GM19452 (cell line): ENCODE results near the gene FBXL7.

ENCODE experiments used
- ATAC-seq: cut with Tn5 transposase; IDR thresholded peaks from one replicate; pipeline ENCODE4 v1.9.1; 2021; ENCODE audit not compliant: unreplicated experiment

The FBXL7 gene

DNA sequence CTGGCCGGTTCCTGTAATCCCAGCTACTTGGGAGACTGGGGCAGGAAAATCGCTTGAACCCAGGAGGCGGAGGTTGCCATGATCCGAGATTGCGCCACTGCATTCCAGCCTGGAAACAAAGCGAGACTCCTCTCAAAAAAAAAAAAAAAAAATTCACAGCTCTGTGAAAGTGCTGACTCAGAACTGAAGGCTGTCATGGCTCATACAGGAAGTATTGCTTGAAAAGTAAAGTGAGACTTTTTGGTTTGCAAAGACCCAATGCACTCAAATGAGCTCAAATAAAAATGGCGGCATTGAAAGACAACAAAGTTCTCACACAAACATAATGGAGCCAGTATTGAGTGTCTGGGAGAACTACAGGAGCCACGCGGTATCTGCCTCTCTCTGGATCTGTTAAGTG lies 202.1 kb downstream of the FBXL7 start:
- no peak for ATAC-seq

DNA sequence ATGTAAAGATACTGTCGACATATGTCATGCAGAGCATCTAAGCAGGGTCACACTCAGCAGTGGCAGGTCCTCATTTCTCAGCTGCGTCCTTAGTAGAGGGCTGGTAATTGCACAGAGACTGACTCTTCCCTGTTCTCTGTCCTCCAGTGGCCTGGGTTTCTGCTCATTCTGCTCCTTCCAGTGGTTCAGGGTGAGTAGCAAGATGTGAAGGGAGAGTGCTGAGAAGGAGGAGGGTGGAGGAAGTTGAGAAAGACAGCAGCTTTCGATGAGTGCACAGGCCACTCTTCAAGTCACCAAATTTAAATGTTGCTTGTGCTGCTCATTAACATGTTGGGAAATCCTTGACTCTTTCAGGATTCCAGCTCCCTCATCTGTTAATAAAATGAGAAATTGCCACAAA lies 203.9 kb downstream of the FBXL7 start:
- no peak for ATAC-seq

DNA sequence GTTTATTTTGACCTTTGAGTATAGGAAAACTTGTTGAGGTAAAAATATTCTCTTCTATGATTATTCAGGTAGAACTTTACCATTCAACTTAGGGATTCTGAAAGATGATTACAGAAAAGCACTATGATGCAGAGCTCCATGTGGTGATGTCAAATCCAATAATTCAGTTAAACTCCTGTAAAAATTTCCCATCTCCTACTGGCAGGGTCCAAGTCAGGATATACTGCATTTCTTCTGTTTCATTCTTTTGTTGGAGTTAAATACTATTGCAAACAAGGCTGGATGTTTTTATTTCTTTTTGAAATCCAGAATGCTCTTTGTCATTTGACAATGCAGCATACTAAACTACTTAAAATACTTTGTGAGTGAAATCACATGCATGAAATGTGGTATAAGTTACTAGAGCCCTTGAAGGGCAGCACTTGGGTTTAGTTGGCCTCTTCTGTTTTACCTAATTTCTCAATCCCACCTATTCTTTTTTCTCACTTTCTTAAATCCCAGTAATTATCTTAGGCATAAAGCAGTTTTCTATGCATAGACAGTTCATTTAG lies 204.5 kb downstream of the FBXL7 start:
- ATAC-seq: no peak

- no peak for ATAC-seq
Observed at GRCh38 chr5:15707631-15708030, 207.7 kb downstream of the FBXL7 start.

DNA sequence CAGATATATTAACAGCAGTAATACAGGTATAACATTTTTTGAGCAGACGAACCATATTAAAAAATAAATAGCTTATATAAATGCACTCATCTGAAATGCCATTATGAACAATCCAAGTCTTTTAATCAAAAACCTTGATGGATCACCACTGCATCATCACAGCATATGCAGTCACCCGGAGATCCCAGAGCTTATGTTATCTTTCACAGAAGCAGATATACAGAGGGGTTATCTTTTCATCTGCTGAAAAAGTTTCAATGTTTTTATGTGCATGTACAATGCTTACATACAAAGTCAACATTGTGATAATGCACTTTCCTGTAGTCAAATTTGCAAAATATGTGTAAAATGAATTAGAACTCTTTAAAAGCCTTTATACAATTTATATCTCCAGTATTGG lies 211.9 kb downstream of the FBXL7 start:
- no peak for ATAC-seq

DNA sequence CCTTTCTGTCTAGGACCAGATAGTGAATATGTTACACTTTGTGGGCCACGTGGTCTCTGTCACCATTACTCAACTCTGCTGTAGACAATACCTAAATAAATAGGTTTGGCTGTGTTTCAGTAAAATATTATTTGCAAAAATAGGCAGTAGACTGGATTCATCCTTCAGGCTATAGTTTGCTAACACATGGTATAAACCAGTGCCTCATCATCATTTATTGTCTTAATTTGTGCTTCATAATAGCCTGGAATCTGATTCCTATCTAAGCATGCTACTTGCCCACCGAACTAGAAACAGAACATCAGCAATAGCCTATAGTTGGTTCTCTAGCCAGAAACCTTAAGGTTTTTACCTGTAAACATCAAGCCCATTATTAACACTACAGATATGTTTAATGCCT lies 215.6 kb downstream of the FBXL7 start:
- no peak for ATAC-seq

DNA sequence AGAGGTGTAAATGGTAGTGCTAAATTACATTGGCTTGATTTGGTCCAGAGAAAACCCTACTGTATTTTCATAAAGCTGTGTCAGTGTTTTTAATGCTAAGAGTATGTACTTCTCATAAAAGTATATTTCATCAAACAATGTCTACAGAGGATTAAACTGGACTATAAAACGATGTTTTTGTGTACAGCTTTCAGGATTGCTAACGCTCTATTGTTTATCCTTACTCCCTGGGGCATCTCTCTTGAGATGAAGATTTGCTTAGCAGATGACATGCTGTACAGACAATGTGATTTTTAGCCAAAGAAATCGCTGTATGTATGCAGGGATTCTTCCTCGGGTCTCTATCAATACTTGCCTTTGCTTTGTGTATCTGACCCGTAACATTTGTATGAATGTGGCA lies 216.0 kb downstream of the FBXL7 start:
- ATAC-seq: no peak

DNA sequence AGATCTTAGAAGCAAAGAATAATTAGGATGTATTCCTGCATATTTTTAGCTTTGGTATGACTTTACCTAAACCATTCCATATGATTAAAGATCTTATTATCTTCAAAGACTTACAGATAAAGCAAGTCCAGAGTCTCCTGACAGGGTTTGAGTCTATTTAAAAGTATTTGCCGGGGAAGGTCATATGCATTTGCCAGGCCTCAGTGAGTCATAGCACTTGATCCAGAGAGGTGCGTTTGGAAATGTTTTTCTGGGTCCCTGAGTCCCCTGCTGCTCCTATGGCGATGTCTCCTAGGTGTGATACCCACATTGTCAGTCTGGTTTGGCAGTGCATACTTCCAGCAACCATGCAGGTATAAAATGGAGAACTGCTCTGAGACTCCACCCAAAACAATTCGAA lies 217.0 kb downstream of the FBXL7 start:
- no peak for ATAC-seq

- ATAC-seq: no peak
Observed at GRCh38 chr5:15718421-15719179, 218.6 kb downstream of the FBXL7 start.

GRCh38 chr5:15719784-15720183 lies 219.8 kb downstream of the FBXL7 start:
- ATAC-seq: no peak

- no peak for ATAC-seq
Observed at GRCh38 chr5:15720515-15720914, 220.5 kb downstream of the FBXL7 start.

DNA sequence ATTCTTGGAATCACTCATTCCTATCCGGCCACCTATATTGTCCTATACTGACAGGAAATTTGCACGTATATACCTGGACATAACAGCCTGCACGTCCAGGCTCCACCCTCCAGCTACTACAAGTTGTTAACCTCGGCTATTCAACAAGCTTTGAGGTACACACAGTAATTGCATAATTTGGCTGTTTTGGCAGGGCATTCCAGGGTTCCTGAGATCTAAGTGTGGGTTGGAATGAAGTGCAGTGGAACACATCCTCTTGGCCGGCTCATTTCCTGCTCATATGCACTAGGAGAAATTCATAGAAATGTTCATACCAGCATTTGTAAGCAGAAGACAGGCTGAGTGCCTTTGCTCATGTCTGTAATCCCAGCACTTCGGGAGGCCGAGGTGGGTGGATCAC lies 222.3 kb downstream of the FBXL7 start:
- ATAC-seq: no peak

DNA sequence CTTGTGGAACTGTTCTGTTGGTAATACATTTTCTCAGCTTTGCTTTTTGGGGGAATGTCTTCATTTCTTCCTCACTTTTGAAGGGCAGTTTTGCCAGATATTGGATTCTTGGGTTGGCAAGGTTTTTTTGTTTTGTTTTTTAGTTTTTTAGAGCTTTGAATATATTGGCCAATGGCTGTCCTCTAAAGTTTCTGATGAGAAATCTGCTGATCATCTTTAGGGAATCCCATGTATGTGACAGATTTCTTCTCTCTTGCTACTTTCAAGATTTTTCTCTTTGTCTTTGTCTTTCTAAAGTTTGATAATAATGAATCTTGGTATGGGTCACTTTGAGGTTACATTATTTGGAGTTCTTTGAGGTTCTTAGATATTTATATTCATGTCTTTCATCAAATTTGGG lies 227.4 kb downstream of the FBXL7 start:
- no peak for ATAC-seq

GRCh38 chr5:15728811-15729210 lies 228.8 kb downstream of the FBXL7 start:
- ATAC-seq: no peak

DNA sequence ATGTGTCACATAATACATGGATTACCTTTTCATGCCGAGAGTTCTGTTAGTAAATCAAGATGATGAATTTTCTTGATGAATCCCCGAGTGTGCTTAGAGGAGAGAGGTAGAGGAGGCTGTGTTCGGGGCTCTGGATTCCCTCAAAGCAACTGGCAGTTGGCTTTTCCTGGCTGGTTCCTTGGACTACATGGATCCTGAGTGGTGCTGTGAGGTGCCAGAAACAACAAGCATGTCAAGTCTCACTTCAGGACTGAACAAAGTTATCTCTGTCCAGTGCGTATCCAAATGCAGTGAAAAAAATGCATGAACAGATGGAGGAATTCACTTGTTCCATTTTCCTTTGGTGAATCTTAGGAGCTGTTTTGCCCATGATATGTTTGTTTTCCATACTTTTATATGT lies 231.7 kb downstream of the FBXL7 start:
- ATAC-seq: no peak

- no peak for ATAC-seq
Observed at GRCh38 chr5:15734058-15734457, 234.1 kb downstream of the FBXL7 start.

- ATAC-seq: no peak
Observed at GRCh38 chr5:15737036-15737821, 237.2 kb downstream of the FBXL7 start.

GRCh38 chr5:15737871-15738664 lies 238.1 kb downstream of the FBXL7 start:
- ATAC-seq: no peak

DNA sequence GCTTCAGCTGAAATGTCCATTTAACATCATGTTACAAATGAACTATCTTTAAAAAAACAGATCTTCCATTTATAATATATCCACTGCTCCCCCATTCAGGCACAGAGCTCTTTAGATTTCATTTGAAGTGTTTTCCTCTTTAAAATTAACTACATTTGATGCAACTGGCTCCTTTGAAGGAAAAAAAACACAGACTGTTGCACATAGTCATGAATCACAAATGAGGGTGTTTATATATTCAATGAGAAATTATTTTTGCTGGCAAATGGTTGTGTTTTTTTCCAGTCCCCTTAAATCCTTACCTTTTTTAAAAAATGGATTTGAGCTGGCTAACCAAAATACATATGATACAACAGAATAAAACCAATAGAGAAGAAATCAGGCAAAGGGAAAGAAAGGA lies 240.4 kb downstream of the FBXL7 start:
- ATAC-seq: no peak

GRCh38 chr5:15741591-15741990 lies 241.6 kb downstream of the FBXL7 start:
- no peak for ATAC-seq

DNA sequence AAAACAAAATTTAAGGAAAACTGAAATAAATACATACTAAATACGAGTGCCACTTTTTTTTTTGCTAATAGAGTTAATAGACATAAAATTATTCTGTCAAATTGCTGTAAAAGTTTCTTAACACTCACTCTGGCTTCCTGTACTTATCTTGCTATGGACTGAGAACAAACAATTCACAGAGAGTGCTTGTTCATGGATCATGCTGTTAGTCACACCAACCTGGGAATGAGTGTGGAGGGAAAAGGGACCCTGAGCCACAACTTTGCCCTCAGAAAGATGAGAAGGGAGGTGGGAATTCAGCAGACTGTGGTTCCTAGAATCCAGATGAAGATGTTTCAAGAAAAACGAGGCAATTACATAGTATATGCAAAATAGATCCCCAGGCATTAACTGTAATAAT lies 246.9 kb downstream of the FBXL7 start:
- ATAC-seq: no peak
